GM19099 (cell line): Measurements from ENCODE around the gene C11orf68.

Experiments
- POLR2A ChIP-seq: IDR thresholded peaks from 3 replicates; pipeline ENCODE4 v1.6.1; 2011; ENCODE audit warnings: low read depth; ENCODE audit not compliant: insufficient read length; ENCODE audit errors: extremely low read depth

Gene C11orf68

GRCh38 chr11:65921876-65922275 is 3.0 kb upstream of the C11orf68 start:
- no peak for TF ChIP-seq POLR2A

- TF ChIP-seq POLR2A, result no peak
These were observed 2.2 kb upstream of the C11orf68 start for GRCh38 chr11:65921033-65921555.

DNA sequence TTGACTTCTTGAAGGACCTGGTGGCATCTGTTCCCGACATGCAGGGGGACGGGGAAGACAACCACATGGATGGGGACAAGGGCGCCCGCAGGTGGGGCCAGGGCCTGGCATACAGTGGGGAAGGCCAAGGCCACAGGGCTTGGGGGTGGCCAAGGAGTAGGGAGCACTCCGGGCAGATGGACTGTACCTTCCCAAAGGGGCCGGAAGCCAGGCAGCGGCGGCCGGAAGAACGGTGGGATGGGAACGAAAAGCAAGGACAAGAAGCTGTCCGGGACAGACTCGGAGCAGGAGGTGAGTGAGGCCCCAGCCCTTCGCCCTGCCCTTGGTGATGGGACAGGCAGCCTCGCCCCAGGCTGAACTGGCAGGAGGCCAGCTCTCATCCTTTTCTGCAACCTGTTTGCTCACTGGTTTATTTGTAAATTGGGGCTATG is 1.5 kb upstream of the C11orf68 start:
- no peak for TF ChIP-seq POLR2A

- TF ChIP-seq POLR2A, result peak; percentile 22
These were observed 910 bp upstream of the C11orf68 start for GRCh38 chr11:65919573-65920371.

DNA sequence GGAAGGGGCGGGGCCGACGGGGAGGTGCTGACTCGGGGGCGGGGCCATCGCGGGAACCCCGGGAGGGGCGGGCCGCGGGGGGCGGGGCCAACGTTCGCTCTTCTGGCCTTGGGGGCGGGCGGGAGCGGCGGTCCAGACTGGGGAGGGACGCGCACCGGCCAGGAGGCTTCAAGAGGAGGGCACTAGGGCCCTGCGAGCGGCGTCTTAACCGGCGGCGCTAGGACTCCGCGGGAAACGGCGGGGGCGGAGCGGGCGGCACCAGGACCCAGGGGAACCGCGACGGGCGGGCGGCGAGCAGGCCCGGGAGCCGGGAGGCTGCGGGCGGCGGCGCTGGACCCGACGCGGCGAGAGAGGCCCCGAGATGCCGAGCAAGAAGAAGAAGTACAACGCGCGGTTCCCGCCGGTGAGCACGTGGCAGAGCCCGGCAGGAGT is 295 bp upstream of the C11orf68 start, which contains the start of gene DRAP1:
Gene DRAP1, plus strand, starts transcription at position 286 of the 432 bp plus-strand sequence. Its CDS starts 76 bp downstream, at position 362.
- TF ChIP-seq POLR2A, result no peak

- no peak for TF ChIP-seq POLR2A
These were observed 1.2 kb downstream of the C11orf68 start for GRCh38 chr11:65917434-65918210.

- no peak for TF ChIP-seq POLR2A
These were observed 1.8 kb downstream of the C11orf68 start for GRCh38 chr11:65917077-65917433.

GRCh38 chr11:65916391-65916790 is 2.5 kb downstream of the C11orf68 start:
- no peak for TF ChIP-seq POLR2A

- TF ChIP-seq POLR2A, result no peak
These were observed 3.0 kb downstream of the C11orf68 start for GRCh38 chr11:65915821-65916251.

GRCh38 chr11:65915101-65915820 is 3.6 kb downstream of the C11orf68 start:
- no peak for TF ChIP-seq POLR2A

- no peak for TF ChIP-seq POLR2A
These were observed 6.0 kb downstream of the C11orf68 start for GRCh38 chr11:65912845-65913244.

GRCh38 chr11:65911682-65912568 is 6.9 kb downstream of the C11orf68 start:
- no peak for TF ChIP-seq POLR2A

DNA sequence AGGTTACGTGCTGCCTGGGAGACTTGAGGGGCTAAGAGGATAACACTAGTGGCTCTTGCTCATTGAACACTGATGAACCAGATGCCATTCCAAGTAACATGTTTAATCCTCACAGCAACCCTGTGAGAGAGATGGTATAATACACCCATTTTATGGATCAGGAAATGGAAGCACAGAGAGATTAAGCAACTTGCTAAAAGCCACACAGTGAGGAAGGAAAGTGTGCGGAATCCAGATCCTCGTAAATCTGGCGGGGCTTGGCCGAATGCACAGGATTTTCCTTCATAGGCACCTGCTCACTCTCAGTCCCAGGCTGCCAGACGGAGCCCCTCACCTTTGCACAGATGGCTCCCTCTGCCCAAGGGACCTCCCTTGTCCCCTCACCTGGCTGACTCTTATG is 11.0 kb downstream of the C11orf68 start:
- no peak for TF ChIP-seq POLR2A

DNA sequence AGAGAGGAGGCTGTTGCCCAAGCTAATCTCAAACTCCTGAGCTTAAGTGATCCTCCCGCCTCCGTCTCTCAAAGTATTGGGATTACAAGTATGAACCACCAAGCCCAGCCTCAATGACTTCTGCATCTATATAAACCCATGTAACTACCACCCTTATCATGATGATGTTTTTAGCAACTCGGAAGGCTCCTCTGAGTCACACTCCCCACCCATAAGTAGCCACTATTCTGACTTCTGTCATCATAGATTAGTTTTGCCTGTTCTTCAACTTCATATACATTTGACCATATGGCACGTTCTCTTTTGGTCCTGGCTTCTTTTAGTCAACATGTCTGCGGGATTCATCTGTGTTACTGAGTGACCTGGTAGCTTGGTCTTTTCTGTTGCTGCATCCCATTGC is 12.3 kb downstream of the C11orf68 start:
- TF ChIP-seq POLR2A, result no peak
